GM21576 (cell line): ENCODE data around the gene SLC35F4.
A peak's percentile ranks its signal among the peaks of the same experiment; 100 is the strongest.

Source experiments
- ATAC-seq: cut with Tn5 transposase; IDR thresholded peaks from one replicate; pipeline ENCODE4 v1.9.1; 2021; ENCODE audit warnings: mild to moderate bottlenecking, moderate library complexity; ENCODE audit not compliant: unreplicated experiment

SLC35F4 gene

DNA sequence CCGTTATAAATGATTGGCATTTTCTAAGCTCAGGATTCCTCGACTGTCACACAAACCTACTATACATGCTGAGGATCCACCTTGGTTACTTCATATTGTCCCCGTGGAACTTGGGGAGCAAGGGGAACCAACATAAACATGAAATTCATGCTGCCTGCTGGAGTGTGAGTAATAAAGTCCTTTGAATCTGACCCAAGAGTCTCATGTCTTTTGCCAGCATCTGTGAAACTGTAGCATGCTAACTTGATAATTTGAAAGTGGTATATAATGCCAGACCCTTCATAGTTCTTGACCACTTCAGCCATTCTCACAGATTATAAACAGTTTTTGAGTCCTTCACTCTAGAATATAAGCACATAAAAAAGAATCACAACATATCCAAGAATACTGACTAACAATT, 17.1 kb downstream of the SLC35F4 start:
- ATAC-seq = no peak

- no peak for ATAC-seq
Measured at GRCh38 chr14:57848353-57848752, 17.5 kb downstream of the SLC35F4 start.

GRCh38 chr14:57847706-57848105, 18.2 kb downstream of the SLC35F4 start:
- ATAC-seq = no peak

GRCh38 chr14:57847096-57847495, 18.8 kb downstream of the SLC35F4 start:
- no peak for ATAC-seq

- no peak for ATAC-seq
Measured at GRCh38 chr14:57846596-57846995, 19.3 kb downstream of the SLC35F4 start.

DNA sequence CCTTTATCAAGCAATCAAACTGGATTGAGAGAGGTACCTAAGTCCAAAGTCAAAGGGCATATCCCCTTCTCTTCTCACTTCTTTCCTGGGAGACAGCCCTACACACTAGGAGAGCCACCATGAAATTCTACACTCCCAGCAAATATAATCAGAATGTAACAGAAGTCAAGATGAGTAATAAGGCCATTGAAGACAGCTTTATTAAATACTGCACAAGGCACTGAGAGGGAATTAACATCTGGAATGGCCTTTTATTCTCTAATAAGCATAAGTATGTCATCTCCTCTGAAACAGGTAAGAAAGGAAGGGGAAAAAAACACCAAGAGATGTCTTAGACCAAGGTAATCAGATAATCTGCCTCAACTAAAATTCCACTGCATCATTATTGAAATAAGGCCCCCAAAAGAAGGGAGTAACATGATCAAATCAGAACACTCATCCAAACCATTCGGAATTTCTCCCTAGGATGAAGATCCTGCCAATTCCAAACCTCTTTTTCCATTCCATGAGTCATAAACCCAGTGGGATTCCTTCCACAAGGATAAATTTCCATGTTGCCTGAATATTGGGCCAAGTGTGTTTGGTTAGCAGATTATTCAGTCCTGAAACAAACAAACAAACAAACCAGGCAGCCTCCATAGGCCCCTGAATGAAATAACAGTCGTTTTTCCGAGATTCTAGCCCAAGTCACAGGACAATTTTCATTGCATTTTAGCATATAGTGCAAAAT, 19.9 kb downstream of the SLC35F4 start:
- ATAC-seq = no peak

- no peak for ATAC-seq
Measured at GRCh38 chr14:57845316-57845715, 20.6 kb downstream of the SLC35F4 start.

DNA sequence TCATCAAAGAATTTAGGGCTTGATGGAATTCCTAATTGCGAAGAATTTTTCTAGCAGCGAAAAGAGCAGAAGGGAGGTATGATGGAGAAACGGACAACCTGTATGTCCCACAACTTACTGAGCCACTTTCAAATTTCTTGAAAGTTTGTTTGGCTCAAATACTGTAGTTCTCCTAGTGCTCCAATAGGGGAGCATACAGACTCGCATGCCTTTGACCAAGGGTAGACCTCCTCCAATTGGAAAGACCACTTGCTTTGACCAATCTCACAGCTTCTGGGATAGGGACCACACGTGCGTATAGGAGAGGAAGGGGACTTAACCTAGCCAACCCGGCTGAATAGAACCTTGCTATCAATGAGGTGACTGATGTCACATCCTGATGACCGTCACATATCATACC, 28.6 kb downstream of the SLC35F4 start:
- ATAC-seq = no peak

GRCh38 chr14:57835766-57836165, 30.1 kb downstream of the SLC35F4 start:
- no peak for ATAC-seq

DNA sequence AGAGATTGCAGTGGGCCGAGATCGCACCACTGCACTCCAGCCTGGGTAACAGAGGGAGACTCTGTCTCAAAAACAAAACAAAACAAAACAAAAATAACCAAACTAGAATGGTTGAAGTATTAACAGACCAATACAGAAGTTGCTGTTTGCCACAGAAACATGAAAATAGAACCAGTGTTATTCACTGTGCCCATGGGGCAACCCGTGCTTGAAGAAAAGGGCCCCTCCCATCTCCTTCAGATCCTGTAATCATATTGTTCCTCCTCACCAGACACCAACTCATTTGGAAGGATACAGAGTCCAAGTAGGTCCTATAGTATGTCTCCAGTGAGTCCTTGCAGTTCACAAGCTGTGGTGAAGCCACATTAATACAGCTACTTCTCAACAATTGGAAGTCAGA, 30.9 kb downstream of the SLC35F4 start:
- ATAC-seq = no peak

- ATAC-seq = no peak
Measured at GRCh38 chr14:57834001-57834598, 31.8 kb downstream of the SLC35F4 start.

GRCh38 chr14:57833323-57833722, 32.6 kb downstream of the SLC35F4 start:
- no peak for ATAC-seq

DNA sequence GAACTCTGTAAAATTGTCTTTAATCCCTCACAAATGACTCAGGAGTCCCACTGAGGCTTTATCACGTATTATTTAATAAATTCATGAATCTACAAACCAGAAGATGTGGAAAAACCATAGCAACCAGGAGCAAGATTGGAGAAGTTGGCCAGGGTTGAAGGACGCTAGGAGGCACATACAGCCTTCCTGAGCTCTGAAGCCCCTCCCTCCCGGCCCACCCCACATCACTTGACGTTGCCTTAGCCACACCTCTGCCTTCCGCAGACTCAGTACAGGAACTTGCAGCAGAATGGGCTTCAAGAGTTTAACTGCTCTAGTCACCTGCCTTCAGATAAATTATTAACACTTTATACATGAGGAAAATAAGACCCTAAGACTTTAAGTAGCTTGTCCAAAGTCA, 33.9 kb downstream of the SLC35F4 start:
- ATAC-seq = peak; percentile 53

- no peak for ATAC-seq
Measured at GRCh38 chr14:57828713-57829112, 37.2 kb downstream of the SLC35F4 start.

GRCh38 chr14:57823015-57823660, 42.8 kb downstream of the SLC35F4 start:
- ATAC-seq = no peak

DNA sequence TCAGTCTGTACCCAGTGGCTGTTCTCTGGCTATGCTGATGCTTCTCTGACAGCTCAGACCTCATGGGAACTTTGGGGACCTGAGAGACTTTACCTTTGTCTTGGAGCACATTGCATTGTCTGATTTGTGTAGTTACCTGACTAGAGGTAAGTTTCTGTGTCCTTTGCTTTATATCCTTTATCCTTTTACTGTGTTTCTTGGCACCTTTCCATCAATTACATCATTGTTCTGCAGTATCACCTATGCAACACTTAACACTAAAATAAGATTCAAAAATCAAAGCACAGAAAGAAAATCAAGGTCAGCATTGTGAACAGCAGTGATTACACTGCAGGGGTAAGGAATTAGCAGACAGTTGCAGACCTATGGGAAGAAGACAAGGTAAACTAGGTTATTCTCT, 43.8 kb downstream of the SLC35F4 start:
- no peak for ATAC-seq

DNA sequence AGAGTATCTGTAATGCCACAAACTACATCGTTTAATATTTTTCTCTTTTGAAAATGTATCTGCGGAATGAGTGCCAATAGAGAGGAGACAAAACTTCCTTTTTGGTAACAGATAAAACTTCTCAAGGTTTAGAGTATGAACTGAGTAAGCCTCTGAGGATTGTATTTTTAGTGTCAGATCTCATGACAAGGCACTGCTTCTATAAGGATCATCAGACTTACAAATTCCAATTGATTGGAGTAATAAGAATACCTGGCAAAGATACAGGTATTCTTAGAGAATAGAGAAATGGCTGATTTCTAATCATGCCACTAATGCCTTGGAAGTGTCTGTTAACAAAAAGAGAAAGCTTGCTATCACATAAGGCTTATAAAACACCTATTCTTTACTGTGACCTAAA, 45.3 kb downstream of the SLC35F4 start:
- ATAC-seq = no peak

DNA sequence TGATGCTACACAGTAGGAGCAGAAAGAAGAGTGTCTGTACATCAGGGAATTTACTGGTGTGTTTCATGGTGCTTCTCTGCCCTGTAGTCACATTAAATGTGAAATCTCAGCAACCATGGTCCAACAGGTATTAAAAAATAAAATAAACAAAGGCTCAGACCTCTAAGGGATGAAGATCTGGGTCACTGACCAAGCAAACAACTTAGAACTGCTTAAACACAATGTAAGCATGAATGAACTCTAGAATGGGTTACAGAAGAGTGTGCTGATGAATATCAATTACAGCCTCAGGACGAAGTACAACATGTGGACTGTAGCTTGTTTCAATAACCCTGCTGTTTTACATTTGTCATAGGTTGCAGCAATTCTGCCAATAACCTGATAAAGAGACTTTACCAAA, 47.4 kb downstream of the SLC35F4 start:
- ATAC-seq = no peak

GRCh38 chr14:57816568-57817284, 49.2 kb downstream of the SLC35F4 start:
- ATAC-seq = no peak

DNA sequence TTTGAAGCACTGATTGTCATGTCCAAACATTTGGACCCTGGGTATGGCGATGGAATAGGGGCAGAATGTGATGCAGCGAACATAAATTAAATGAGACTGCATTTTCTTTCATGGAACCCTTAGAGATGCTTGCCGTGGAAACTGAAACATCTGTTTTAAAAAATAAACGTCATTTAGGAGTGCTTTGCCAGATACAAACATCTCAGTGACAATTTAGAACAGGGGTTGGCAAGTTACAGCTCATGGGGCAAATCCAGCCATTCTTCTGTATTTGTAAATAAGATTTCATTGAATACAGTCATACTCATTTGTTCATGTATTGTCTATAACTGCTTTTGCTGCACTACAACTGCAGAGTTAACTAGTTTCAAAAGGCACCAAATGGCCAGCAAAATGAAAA, 51.2 kb downstream of the SLC35F4 start:
- ATAC-seq = no peak

DNA sequence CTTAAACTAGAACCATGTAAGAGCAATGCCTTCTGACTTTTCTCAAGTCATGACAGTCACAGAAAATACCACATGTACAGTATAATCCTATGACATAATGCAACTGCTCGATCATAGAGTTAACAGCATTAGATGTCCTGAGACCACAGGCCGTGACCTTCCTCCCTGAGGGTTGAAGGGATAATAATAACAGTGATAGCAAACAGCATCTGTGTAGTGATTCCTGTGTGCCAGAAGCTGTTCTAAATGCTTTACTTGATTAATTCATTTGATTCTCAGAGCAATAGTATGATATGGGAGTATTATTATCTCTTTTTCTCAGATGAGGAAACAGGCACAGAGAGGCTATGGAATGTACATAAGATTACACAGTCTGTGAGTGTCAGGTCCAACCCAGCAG, 53.2 kb downstream of the SLC35F4 start:
- no peak for ATAC-seq
